H1 (cell line): ENCODE data around the gene MAGIX. TPM values are rescaled to one million over a fixed set of nuclear protein-coding genes. Genes with fewer than 3 reads are reported as not detected.

Source experiments
- CTCF ChIA-PET: fragments of 300-600 bp; sonication (Branson Sonifier 250); formaldehyde crosslinking; loops from one replicate; lab custom pipeline; 2021; ENCODE audit not compliant: partially characterized antibody; lab: Charles Lee
- POLR2A ChIA-PET: fragments of 300-600 bp; sonication (Branson Sonifier 250); formaldehyde crosslinking; loops from one replicate; lab custom pipeline; 2021; ENCODE audit warnings: inconsistent platforms; ENCODE audit not compliant: partially characterized antibody; lab: Charles Lee
- DNase-seq, 2 experiments: peaks; one replicate each; pipeline versions ENCODE4 v3.0.0 to v3.0.0-alpha.2; 2010 to 2022; ENCODE audit warnings: low spot score in 2 of 2, low read depth in 1 of 2, mixed read lengths in 1 of 2
- FAIRE-seq: peaks from 2 replicates; lab custom pipeline; 2011; peaks lifted over from hg19 to GRCh38; lab: Jason Lieb, UNC
- H2AFZ ChIP-seq: 2 replicates; pipeline ENCODE4 v1.8.1; 2012; ENCODE audit warnings: low read length, inconsistent platforms
- H2AK5ac ChIP-seq: 2 replicates; pipeline ENCODE4 v1.6.1; 2013; ENCODE audit warnings: low read depth, low read length
- H2BK120ac ChIP-seq: replicated peaks from 2 replicates; pipeline ENCODE3; 2013; ENCODE audit warnings: low read depth, low read length, inconsistent platforms
- H2BK12ac ChIP-seq: 2 replicates; pipeline ENCODE4 v1.6.1; 2013; ENCODE audit warnings: low read depth, low read length
- H2BK15ac ChIP-seq: 2 replicates; pipeline ENCODE4 v1.6.1; 2013; ENCODE audit warnings: low read length
- H2BK20ac ChIP-seq: 2 replicates; pipeline ENCODE4 v1.6.1; 2013; ENCODE audit warnings: low read length
- H2BK5ac ChIP-seq: 2 replicates; pipeline ENCODE4 v1.6.1; 2013; ENCODE audit warnings: low read depth, low read length
- H3K14ac ChIP-seq: 2 replicates; pipeline ENCODE4 v1.6.1; 2013; ENCODE audit warnings: inconsistent platforms; ENCODE audit not compliant: insufficient read length
- H3K18ac ChIP-seq: 2 replicates; pipeline ENCODE4 v1.6.1; 2013; ENCODE audit warnings: low read length; ENCODE audit errors: extremely low read depth
- H3K23ac ChIP-seq: 2 replicates; pipeline ENCODE4 v1.6.1; 2013; ENCODE audit warnings: inconsistent platforms; ENCODE audit not compliant: insufficient read length
- H3K23me2 ChIP-seq: 2 replicates; pipeline ENCODE4 v1.6.1; 2013; ENCODE audit warnings: low read depth, low read length
- H3K27ac ChIP-seq: 2 replicates; pipeline ENCODE4 v1.6.1; 2011; ENCODE audit warnings: low read depth, low read length, inconsistent platforms
- H3K27me3 ChIP-seq, 4 experiments: replicated peaks in 1 of 4; 1 replicate in 1 of 4; 2 replicates in 3 of 4; pipeline versions ENCODE4 v1.6.1 to v1.8.1; 2011 to 2013; ENCODE audit warnings: low read length in 3 of 4, mild to moderate bottlenecking in 3 of 4, inconsistent platforms in 2 of 4, mixed read lengths in 2 of 4, moderate library complexity in 1 of 4; ENCODE audit not compliant: control insufficient read depth in 3 of 4, insufficient read depth in 3 of 4; ENCODE audit errors: extremely low read depth in 1 of 4
- H3K36me3 ChIP-seq, 4 experiments: 2 replicates each; pipeline versions ENCODE4 v1.6.1 to v1.8.1; 2011 to 2013; ENCODE audit warnings: mild to moderate bottlenecking in 4 of 4, low read length in 3 of 4, moderate library complexity in 2 of 4, control low read depth in 1 of 4, inconsistent platforms in 1 of 4; ENCODE audit not compliant: insufficient read depth in 4 of 4, control insufficient read depth in 2 of 4
- H3K4ac ChIP-seq: replicated peaks from 2 replicates; pipeline ENCODE3; 2013; ENCODE audit warnings: low read length, low read depth, mixed read lengths, inconsistent platforms; ENCODE audit not compliant: insufficient read length
- H3K4me1 ChIP-seq, 4 experiments: replicated peaks in 1 of 4; 1 replicate in 1 of 4; 2 replicates in 3 of 4; pipeline versions ENCODE4 v1.6.1 to v1.8.1; 2011 to 2013; ENCODE audit warnings: low read length in 3 of 4, inconsistent platforms in 2 of 4, mixed read lengths in 1 of 4; ENCODE audit not compliant: insufficient read depth in 4 of 4, control insufficient read depth in 3 of 4
- H3K4me2 ChIP-seq, 2 experiments: 2 replicates each; pipeline versions ENCODE4 v1.6.1 to v1.8.1; 2011 to 2013; ENCODE audit warnings: low read depth in 2 of 2, low read length in 2 of 2, control low read depth in 1 of 2, inconsistent platforms in 1 of 2, mild to moderate bottlenecking in 1 of 2; ENCODE audit not compliant: insufficient read depth in 1 of 2
- H3K4me3 ChIP-seq, 4 experiments: fragments of 200-600, 300-600 bp in 1 of 4; sonication (generic), shearing (Covaris generic), sonication (Bioruptor Twin) in 1 of 4; 2 replicates each; pipeline versions ENCODE4 v1.5.1 to v1.8.1; 2011 to 2016; ENCODE audit warnings: low read length in 4 of 4, low read depth in 3 of 4, control low read depth in 2 of 4, inconsistent platforms in 2 of 4, mild to moderate bottlenecking in 2 of 4, mixed read lengths in 1 of 4, moderate library complexity in 1 of 4; ENCODE audit not compliant: insufficient read depth in 2 of 4; ENCODE audit errors: extremely low read depth in 1 of 4
- H3K56ac ChIP-seq: replicated peaks from 2 replicates; pipeline ENCODE3; 2013; ENCODE audit warnings: low read depth, mild to moderate bottlenecking, mixed read lengths, low read length, inconsistent platforms; ENCODE audit not compliant: insufficient read length
- H3K79me1 ChIP-seq: 2 replicates; pipeline ENCODE4 v1.6.1; 2013; ENCODE audit warnings: low read depth, low read length, control low read depth
- H3K79me2 ChIP-seq, 2 experiments: 2 replicates each; pipeline versions ENCODE4 v1.6.1 to v1.8.1; 2012 to 2013; ENCODE audit warnings: low read length in 2 of 2, mild to moderate bottlenecking in 2 of 2, inconsistent platforms in 1 of 2; ENCODE audit not compliant: insufficient read depth in 2 of 2, control insufficient read depth in 1 of 2
- H3K9ac ChIP-seq, 4 experiments: replicated peaks in 1 of 4; 1 replicate in 1 of 4; 2 replicates in 3 of 4; pipeline versions ENCODE4 v1.6.1 to v1.8.1; 2011 to 2013; ENCODE audit warnings: low read depth in 3 of 4, low read length in 3 of 4, control low read depth in 2 of 4, mild to moderate bottlenecking in 2 of 4, moderate library complexity in 2 of 4, inconsistent platforms in 1 of 4; ENCODE audit errors: extremely low read depth in 1 of 4
- H3K9me3 ChIP-seq, 2 experiments: 2 replicates each; pipeline versions ENCODE4 v1.6.1 to v1.8.1; 2012 to 2013; ENCODE audit warnings: mild to moderate bottlenecking in 2 of 2, moderate library complexity in 2 of 2, control low read depth in 1 of 2, inconsistent platforms in 1 of 2, low read depth in 1 of 2, low read length in 1 of 2, mixed read lengths in 1 of 2; ENCODE audit not compliant: insufficient read depth in 2 of 2
- H4K20me1 ChIP-seq, 2 experiments: replicated peaks in 1 of 2; 2 replicates each; pipeline versions ENCODE3 to v1.8.1; 2011 to 2013; ENCODE audit warnings: inconsistent platforms in 2 of 2, low read length in 2 of 2, mild to moderate bottlenecking in 1 of 2; ENCODE audit not compliant: insufficient read depth in 2 of 2, control insufficient read depth in 1 of 2
- H4K5ac ChIP-seq: 2 replicates; pipeline ENCODE4 v1.6.1; 2013; ENCODE audit warnings: low read length, low read depth, mixed read lengths, inconsistent platforms; ENCODE audit not compliant: insufficient read length
- H4K8ac ChIP-seq: 2 replicates; pipeline ENCODE4 v1.8.0; 2013; ENCODE audit warnings: mild to moderate bottlenecking, moderate library complexity, low read length, inconsistent platforms; ENCODE audit not compliant: insufficient read depth; ENCODE audit errors: extremely low read depth
- H4K91ac ChIP-seq: replicated peaks from 2 replicates; pipeline ENCODE3; 2013; ENCODE audit warnings: low read length, mixed read lengths, inconsistent platforms; ENCODE audit not compliant: insufficient read length
- BCL11A ChIP-seq, 2 experiments: IDR thresholded peaks; one replicate each; pipeline ENCODE4 v1.6.1; 2011; ENCODE audit warnings: low read depth in 2 of 2, low read length in 2 of 2, mild to moderate bottlenecking in 2 of 2
- SIN3A ChIP-seq, 2 experiments: IDR thresholded peaks in 1 of 2; conservative IDR thresholded peaks in 1 of 2; 2 replicates each; pipeline ENCODE4 v1.6.1; 2011 to 2012; ENCODE audit warnings: low read length in 2 of 2, improper control_type of control experiment in 1 of 2, low read depth in 1 of 2, mild to moderate bottlenecking in 1 of 2
- WGBS, 2 experiments: shearing (Covaris generic) in 1 of 2; methylation state at CpG; one replicate each; pipeline versions ENCODE4 v1.1.6 to v1.1.7; 2013 to 2015; ENCODE audit warnings: low lambda C conversion rate in 2 of 2, mixed read lengths in 2 of 2, inconsistent platforms in 1 of 2, low coverage in 1 of 2, missing lambda C conversion rate in 1 of 2; ENCODE audit not compliant: insufficient replicate concordance in 2 of 2, insufficient coverage in 1 of 2, insufficient read length in 1 of 2; ENCODE audit errors: extremely low coverage in 1 of 2, missing lambda C conversion rate in 1 of 2; 5-methylcytosine and 5-hydroxymethylcytosine counted together
- polyA plus RNA-seq, 7 experiments: library from polyadenylated mRNA; depleted of rRNA in 3 of 7; stranded (reverse) in 5 of 7; unstranded in 2 of 7; fragments of >200 nt in 5 of 7; fragments of 200-250 nt in 2 of 7; gene quantifications; 1 replicate in 5 of 7; 2 replicates in 1 of 7; 4 replicates in 1 of 7; pipeline versions ENCODE4 v1.2.1 to v1.2.3, GENCODE V29; 2011 to 2013; ENCODE audit warnings: missing spikeins in 2 of 7, mixed read lengths in 2 of 7
- total RNA-seq: library from RNA; stranded (reverse); fragmentation: NEBNext Ultra II Directional; extraction: Animal tissue kit (Norgen Biotek cat#: 25700); gene quantifications from 2 replicates; pipeline ENCODE4 v1.2.1, GENCODE V29; 2021

MAGIX gene
- total and polyA plus RNA-seq, 2 of the 8 experiments (the other 6 are each of a cell fraction or from before 2014, with no cell fraction given): 0.37 to 1.1 TPM

GRCh38 chrX:49206543-49206942, 44.0 kb downstream of the MAGIX start:
- H4K8ac ChIP-seq: no peak overlapping the region
- ChIA-PET POLR2A (interaction anchor here (0.5 kb wide), 1 partner anchor 8 kb away, joined by 3 read pairs; no protein-coding TSS in a partner anchor), CTCF (interaction anchor here (1.5 to 4.6 kb wide), 2 partner anchors 14 to 61 kb away, joined by 3 to 22 read pairs; no protein-coding TSS in a partner anchor)
- no peak overlapping the region for H3K4me3 ChIP-seq
- no peak overlapping the region for H3K4me2 ChIP-seq
- no peak overlapping the region for H3K14ac ChIP-seq
- H3K9me3 ChIP-seq: no peaks in the 10 kb centered on the region
- H3K18ac ChIP-seq: no peak overlapping the region
- H3K4me1 ChIP-seq: peaks cover 0 to 11% (median 2%) of the 10 kb centered on the region in 4 experiments; a peak in 2 of 7 replicates
- no peak overlapping the region for H3K27ac ChIP-seq
- H3K4ac ChIP-seq: no peak overlapping the region
- H2BK20ac ChIP-seq: no peak overlapping the region
- H2BK12ac ChIP-seq: no peak overlapping the region
- no peaks in the 10 kb centered on the region for H3K79me2 ChIP-seq
- no peak for DNase-seq
- no peaks in the 10 kb centered on the region for H4K20me1 ChIP-seq
- no peak overlapping the region for H3K9ac ChIP-seq
- H4K5ac ChIP-seq: no peak overlapping the region
- H2BK120ac ChIP-seq: no peak overlapping the region
- H4K91ac ChIP-seq: no peak overlapping the region
- no peaks in the 10 kb centered on the region for H3K79me1 ChIP-seq
- WGBS, 2 experiments: no CpG with 5 or more reads among the region's 8 CpGs
- no peak for FAIRE-seq
- no peaks in the 10 kb centered on the region for H3K23me2 ChIP-seq
- H3K36me3 ChIP-seq: no peaks in the 10 kb centered on the region
- no peak overlapping the region for H2BK15ac ChIP-seq
- H3K56ac ChIP-seq: no peak overlapping the region
- no peak overlapping the region for H3K23ac ChIP-seq
- no peak overlapping the region for H2BK5ac ChIP-seq
- no peak overlapping the region for H2AK5ac ChIP-seq
- no peaks in the 10 kb centered on the region for H3K27me3 ChIP-seq
- H2AFZ ChIP-seq: no peak overlapping the region
- TF ChIP-seq SIN3A (conservative IDR thresholded peaks at IDR 0.05 in 1 of 2, IDR thresholded peaks at IDR 0.05 in 1 of 2; ENCODE audit: low read depth in 1 of 2, low read length in 2 of 2) (no peak), BCL11A (IDR thresholded peaks at IDR 0.05; ENCODE audit: low read depth in 2 of 2, low read length in 2 of 2) (no peak)
